ENCODE results near the gene CR1.

- TF ChIP-seq CTCF (IDR thresholded peaks at IDR 0.05) (no peak), EZH2phosphoT487 (IDR thresholded peaks at IDR 0.05) (no peak)
Observed at GRCh38 chr1:207666342-207666741, 170.4 kb downstream of the CR1 start.

Data from neural progenitor cell (in vitro differentiated cells).